CD4-positive, alpha-beta T cell (primary cell): ENCODE measurements around the gene BMP3. TPM values are rescaled to one million over a fixed set of nuclear protein-coding genes. Genes with fewer than 3 reads are reported as not detected.
"Not testable (repeated sequence)": the region's sequence is repeated elsewhere in the genome, so short reads cannot be mapped to it uniquely, and the experiment has no call there.

Source experiments
- ATAC-seq: fragments of 200-7000 bp; cut with Tn5 transposase; one replicate; pipeline ENCODE4 v1.10.0; 2022; ENCODE audit warnings: mild to moderate bottlenecking; ENCODE audit not compliant: poor library complexity
- CTCF ChIA-PET: fragments of 350-600 bp; sonication (Branson Sonifier 250); formaldehyde crosslinking; loops from one replicate; lab custom pipeline; 2021; ENCODE audit warnings: antibody characterized with exemption, inconsistent platforms; lab: Charles Lee
- POLR2A ChIA-PET: fragments of 350-600 bp; sonication (Branson Sonifier 250); formaldehyde crosslinking; loops from one replicate; lab custom pipeline; 2021; ENCODE audit warnings: antibody characterized with exemption, inconsistent platforms; lab: Charles Lee
- DNase-seq, 14 experiments: peaks; one replicate each; pipeline ENCODE4 v3.0.0-alpha.2; 2013 to 2020; ENCODE audit warnings: mixed read lengths in 2 of 14
- H3K27ac ChIP-seq, 2 donors: one replicate each; pipeline versions ENCODE4 v1.5.1 to v1.7.0; 2013; ENCODE audit warnings: low read length in 2 of 2, low read depth in 1 of 2, mild to moderate bottlenecking in 1 of 2
- H3K27me3 ChIP-seq, 2 experiments: 1 replicate in 1 of 2; 2 replicates in 1 of 2; pipeline versions ENCODE4 v1.6.1 to v1.7.0; 2013; ENCODE audit warnings: low read length in 2 of 2, control low read depth in 1 of 2, mild to moderate bottlenecking in 1 of 2, moderate library complexity in 1 of 2; ENCODE audit not compliant: insufficient read depth in 2 of 2, control insufficient read depth in 1 of 2
- H3K36me3 ChIP-seq: one replicate; pipeline ENCODE4 v1.6.1; 2013; ENCODE audit warnings: low read length, control low read depth; ENCODE audit not compliant: insufficient read depth
- H3K4me1 ChIP-seq: one replicate; pipeline ENCODE4 v1.6.1; 2013; ENCODE audit warnings: low read length, control low read depth; ENCODE audit not compliant: insufficient read depth
- H3K4me3 ChIP-seq: one replicate; pipeline ENCODE4 v1.5.1; 2013; ENCODE audit warnings: mild to moderate bottlenecking, low read length, moderate library complexity
- H3K9me3 ChIP-seq, 2 experiments: 1 replicate in 1 of 2; 2 replicates in 1 of 2; pipeline versions ENCODE4 v1.6.1 to v1.7.0; 2013; ENCODE audit warnings: low read length in 2 of 2, mild to moderate bottlenecking in 2 of 2, control low read depth in 1 of 2, moderate library complexity in 1 of 2; ENCODE audit not compliant: control insufficient read depth in 1 of 2, insufficient read depth in 1 of 2
- H3K27ac Mint-ChIP-seq: one replicate; pipeline ENCODE4 v1.8.0; 2020; ENCODE audit warnings: mixed read lengths
- H3K27me3 Mint-ChIP-seq: one replicate; pipeline ENCODE4 v1.8.0; 2021; ENCODE audit warnings: mixed read lengths
- H3K36me3 Mint-ChIP-seq: one replicate; pipeline ENCODE4 v1.8.0; 2021; ENCODE audit warnings: low read depth, mixed read lengths
- H3K4me1 Mint-ChIP-seq: one replicate; pipeline ENCODE4 v1.8.0; 2021; ENCODE audit warnings: low read depth, mixed read lengths
- H3K4me3 Mint-ChIP-seq: one replicate; pipeline ENCODE4 v1.8.0; 2020; ENCODE audit warnings: mild to moderate bottlenecking, mixed read lengths
- H3K9me3 Mint-ChIP-seq: one replicate; pipeline ENCODE4 v1.8.0; 2020; ENCODE audit warnings: mixed read lengths
- CTCF ChIP-seq: fragments of 200-600 bp; IDR thresholded peaks from one replicate; pipeline ENCODE4 v1.8.0; 2022; ENCODE audit warnings: antibody characterized with exemption, mild to moderate bottlenecking
- intact Hi-C, 2 experiments: fragments of 100-400 bp; cut with DNase I in 1 of 2; cut with micrococcal nuclease in 1 of 2; formaldehyde crosslinking; loops; one replicate each; pipeline versions ENCODE4 v1.15.1 to v1.9.0; 2023 to 2025; cut with DNase I, micrococcal nuclease
- total RNA-seq, 174 experiments: library from RNA in 2 of 174; stranded (reverse) in 2 of 174; gene quantifications; one replicate each; pipeline ENCODE4 v1.2.3 and lab custom pipeline; 2021 to 2026

BMP3 gene
- total RNA-seq, 2 experiments from 2014 or later, result not detected

GRCh38 chr4:81007417-81007816, 23.1 kb upstream of the BMP3 start:
- no peaks in the 10 kb centered on the region for H3K4me1 Mint-ChIP-seq
- intact Hi-C loops, result no loop called here
- H3K4me3 Mint-ChIP-seq, result no peak overlapping the region
- ChIA-PET CTCF (no interaction called here), POLR2A (no interaction called here)
- Histone ChIP-seq H3K27ac (no peak overlapping the region), H3K4me3 (no peak overlapping the region), H3K36me3 (no peaks in the 10 kb centered on the region), H3K9me3 (no peaks in the 10 kb centered on the region), H3K4me1 (no peaks in the 10 kb centered on the region), H3K27me3 (no peaks in the 10 kb centered on the region)
- no peak for ATAC-seq
- H3K36me3 Mint-ChIP-seq, result no peaks in the 10 kb centered on the region
- no peak for DNase-seq
- H3K9me3 Mint-ChIP-seq, result no peaks in the 10 kb centered on the region
- no peak overlapping the region for H3K27ac Mint-ChIP-seq
- peaks cover 14% of the 10 kb centered on the region for H3K27me3 Mint-ChIP-seq
- no peak for TF ChIP-seq CTCF

- H3K9me3 Mint-ChIP-seq, H3K9me3 ChIP-seq, H3K4me1 ChIP-seq, H3K27ac Mint-ChIP-seq, POLR2A ChIA-PET, CTCF ChIA-PET, ATAC-seq, H3K4me1 Mint-ChIP-seq, DNase-seq, H3K27ac ChIP-seq, H3K36me3 Mint-ChIP-seq, H3K4me3 ChIP-seq, H3K27me3 ChIP-seq, intact Hi-C loops, H3K36me3 ChIP-seq, H3K4me3 Mint-ChIP-seq: not testable (repeated sequence)
- peaks cover 22% of the 10 kb centered on the region for H3K27me3 Mint-ChIP-seq
Measured at GRCh38 chr4:81016566-81016965, 13.9 kb upstream of the BMP3 start.

- POLR2A ChIA-PET, result no interaction called here
- Mint-ChIP-seq H3K27ac (no peak overlapping the region), H3K4me1 (no peaks in the 10 kb centered on the region), H3K4me3 (no peak overlapping the region), H3K9me3 (no peaks in the 10 kb centered on the region), H3K36me3 (no peaks in the 10 kb centered on the region), H3K27me3 (peaks cover 20% of the 10 kb centered on the region)
- no peak overlapping the region for H3K4me3 ChIP-seq
- intact Hi-C loops, result no loop called here
- H3K4me1 ChIP-seq, result no peaks in the 10 kb centered on the region
- ATAC-seq (no peak), DNase-seq (no peak)
- no peak overlapping the region for H3K27ac ChIP-seq
- CTCF ChIA-PET, result no interaction called here
- no peaks in the 10 kb centered on the region for H3K9me3 ChIP-seq
- peaks cover 4% of the 10 kb centered on the region in 2 experiments for H3K27me3 ChIP-seq
- no peaks in the 10 kb centered on the region for H3K36me3 ChIP-seq
- no peak for TF ChIP-seq CTCF
Measured at GRCh38 chr4:81019006-81019405, 11.5 kb upstream of the BMP3 start.

- no peak overlapping the region for H3K27ac Mint-ChIP-seq
- H3K27me3 ChIP-seq, result peaks cover 4 to 6% of the 10 kb centered on the region in 2 experiments
- H3K27ac ChIP-seq, result no peak overlapping the region
- no peaks in the 10 kb centered on the region for H3K4me1 ChIP-seq
- ATAC-seq (no peak), DNase-seq (no peak)
- H3K36me3 Mint-ChIP-seq, result no peaks in the 10 kb centered on the region
- peaks cover 41% of the 10 kb centered on the region for H3K27me3 Mint-ChIP-seq
- H3K4me3 Mint-ChIP-seq, result no peak overlapping the region
- no peaks in the 10 kb centered on the region for H3K9me3 ChIP-seq
- POLR2A ChIA-PET, result no interaction called here
- H3K36me3 ChIP-seq, result no peaks in the 10 kb centered on the region
- H3K9me3 Mint-ChIP-seq, result no peaks in the 10 kb centered on the region
- no peak overlapping the region for H3K4me3 ChIP-seq
- no peak for TF ChIP-seq CTCF
- H3K4me1 Mint-ChIP-seq, result no peaks in the 10 kb centered on the region
- CTCF ChIA-PET, result interaction anchor here (2.2 kb wide), 1 partner anchor 18 kb away, joined by 6 read pairs; no protein-coding TSS in a partner anchor
- intact Hi-C loops, result no loop called here
Measured at GRCh38 chr4:81021142-81021944, 9.2 kb upstream of the BMP3 start.
